D341Med (cell line): Measurements from ENCODE around the gene ADGRE1.
A peak's percentile ranks its signal among the peaks of the same experiment; 100 is the strongest.

Experiments
- DNase-seq: peaks from one replicate; pipeline ENCODE4 v3.0.0; 2012; ENCODE audit warnings: low spot score

ADGRE1 gene

DNA sequence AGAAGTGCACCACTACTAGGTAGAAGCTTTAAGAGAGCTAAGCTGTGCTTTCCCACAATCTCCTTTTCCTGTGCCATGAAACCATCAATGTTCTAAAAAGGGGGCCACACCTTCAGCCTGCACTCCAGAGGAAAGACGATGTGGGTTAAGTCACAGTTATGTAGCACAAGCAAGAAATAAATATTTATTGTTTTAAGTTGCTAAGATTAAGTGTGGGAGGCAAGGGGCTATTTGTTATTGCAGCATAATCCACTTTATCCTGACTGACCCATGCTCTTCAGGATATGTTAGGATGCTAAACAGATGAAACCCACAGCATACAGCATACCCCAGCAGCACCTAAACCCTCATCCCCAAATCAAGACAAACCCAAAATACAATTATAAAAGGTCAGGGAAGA lies 69.2 kb downstream of the ADGRE1 start:
- no peak for DNase-seq

DNA sequence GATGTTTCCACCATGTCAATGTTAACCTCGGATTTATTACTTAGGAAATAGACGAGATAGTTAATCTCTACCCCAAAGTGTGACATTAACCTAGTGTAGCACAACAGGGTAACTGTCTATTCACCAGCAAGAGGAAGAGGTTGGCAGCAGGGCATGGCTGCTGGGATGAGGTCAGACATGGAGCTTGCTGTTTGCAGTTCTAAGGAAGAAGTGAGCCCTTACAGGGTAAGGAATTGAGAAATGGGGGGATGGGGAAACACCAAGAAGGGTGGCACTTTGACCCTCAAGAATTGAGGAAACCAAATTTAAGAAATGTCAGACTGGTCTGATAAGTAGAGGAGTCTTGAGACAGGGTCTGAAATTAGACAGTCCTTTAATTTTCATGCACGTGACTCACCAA lies 71.4 kb downstream of the ADGRE1 start:
- no peak for DNase-seq

DNA sequence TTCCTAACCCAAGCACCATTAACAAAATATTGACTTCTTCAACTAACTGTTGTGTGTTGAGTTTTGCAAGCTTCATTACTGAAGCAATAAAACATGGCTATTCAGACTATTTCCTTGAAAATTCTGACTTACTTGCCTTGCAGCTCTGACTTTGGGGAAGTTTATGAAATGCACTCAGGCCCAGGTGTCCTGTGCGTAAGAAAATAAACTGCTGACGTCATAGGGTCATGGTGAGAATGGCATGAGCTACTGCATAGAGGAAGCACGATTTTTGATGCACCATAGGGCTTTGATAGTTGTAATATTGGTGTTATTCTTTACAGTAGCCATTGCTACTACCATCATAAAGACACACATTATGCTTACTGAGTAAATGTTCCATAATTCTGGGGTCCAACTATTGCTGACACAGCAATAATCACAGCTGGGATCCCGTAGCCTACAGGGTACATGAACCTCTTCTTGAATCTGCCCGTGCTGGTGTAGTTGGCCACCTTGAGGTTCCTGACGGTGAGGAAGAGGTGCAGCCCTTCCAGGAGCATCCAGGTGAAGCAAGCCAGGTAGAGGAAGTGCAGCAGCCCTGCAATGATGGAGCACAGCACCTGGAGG lies 76.0 kb downstream of the ADGRE1 start:
- no peak for DNase-seq

DNA sequence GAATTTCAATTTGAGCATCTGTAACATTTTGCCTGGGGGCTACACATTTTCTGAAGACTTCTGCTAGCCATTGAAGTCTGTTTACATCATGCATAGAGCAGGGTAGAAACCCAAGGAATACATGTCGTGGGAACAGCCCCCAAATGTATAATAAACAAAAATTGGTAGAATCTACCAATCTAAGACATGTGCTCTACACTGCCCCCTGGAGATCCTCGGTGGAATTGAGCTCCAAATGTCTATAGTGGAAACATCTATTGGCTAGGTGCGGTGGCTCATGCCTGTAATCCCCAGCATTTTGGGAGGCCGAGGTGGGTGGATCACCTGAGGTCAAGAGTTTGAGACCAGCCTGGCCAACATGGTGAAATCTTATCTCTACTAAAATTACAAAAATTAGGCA lies 76.6 kb downstream of the ADGRE1 start:
- no peak for DNase-seq

DNA sequence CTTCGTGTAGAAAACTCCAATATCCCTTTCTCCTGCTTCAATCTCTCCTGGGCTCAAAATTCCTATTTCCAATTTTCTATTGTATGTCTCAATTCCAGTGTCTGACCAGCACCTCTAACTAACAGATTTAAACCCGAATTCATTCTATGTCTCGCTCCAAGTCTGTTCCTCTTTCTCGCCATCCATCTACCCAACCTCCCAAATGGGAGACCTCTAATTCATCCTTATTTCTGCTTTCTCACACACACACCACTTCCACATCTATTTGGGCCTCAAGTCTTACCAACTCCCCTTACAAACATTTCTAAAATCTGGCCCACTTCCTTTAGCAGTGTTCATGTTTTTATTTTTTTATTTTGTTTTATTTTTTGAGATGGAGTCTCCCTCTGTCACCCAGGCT lies 80.6 kb downstream of the ADGRE1 start:
- DNase-seq, result no peak

DNA sequence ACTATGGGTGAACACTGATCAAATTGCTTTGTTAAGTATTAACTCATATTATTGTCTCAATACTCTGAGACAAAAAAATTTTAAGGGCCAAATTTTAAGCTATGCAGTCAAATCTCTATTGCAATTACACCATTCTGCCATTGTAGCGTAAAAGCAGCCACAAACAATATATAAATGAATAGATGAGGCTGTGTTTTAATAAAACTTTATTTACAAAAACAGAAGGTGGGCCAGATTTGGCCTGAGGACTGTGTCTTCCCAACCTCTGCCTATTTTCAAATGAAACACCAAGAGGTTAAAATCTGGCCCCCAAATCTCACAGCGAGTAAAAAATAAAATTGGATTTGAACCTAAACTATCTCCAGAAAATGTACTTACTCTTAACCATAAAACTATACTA lies 82.1 kb downstream of the ADGRE1 start:
- DNase-seq, result no peak

DNA sequence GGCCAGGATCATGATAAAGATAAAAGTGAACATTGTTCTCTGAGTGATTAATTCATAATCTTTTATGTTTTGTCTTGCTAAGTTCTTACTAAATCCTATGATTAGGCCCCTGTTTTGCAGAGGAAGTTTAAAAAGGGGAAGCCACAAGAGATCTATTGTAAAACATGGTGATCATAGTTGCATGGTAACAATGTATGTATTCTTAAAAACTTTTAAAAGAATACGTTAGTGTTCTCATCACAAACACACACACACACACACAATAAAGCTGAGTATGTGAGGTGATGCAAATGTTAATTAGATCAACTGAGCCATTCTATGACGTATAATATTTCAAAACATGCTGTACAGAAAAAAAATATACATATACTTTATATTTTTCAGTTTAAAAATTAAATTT lies 82.6 kb downstream of the ADGRE1 start:
- DNase-seq, result no peak

DNA sequence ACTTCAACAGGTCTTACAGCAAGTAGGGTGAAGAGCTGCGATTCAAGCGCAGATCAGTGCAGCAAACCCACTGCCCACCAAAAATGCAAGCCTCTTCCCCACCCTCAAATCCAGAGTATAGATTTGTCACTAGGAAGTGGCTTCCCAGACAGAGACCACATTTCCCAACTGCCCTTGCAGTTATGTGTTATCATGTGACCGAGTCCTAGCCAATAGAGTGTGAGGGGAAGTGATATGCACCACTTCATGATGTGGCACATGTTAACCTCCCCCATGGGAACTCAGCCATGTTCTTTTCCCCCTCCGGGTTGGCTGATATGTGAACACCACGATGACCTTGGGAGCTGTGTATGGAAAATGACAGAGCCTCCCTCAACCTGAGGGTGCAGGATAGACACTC lies 83.1 kb downstream of the ADGRE1 start:
- DNase-seq, result peak; percentile 37

DNA sequence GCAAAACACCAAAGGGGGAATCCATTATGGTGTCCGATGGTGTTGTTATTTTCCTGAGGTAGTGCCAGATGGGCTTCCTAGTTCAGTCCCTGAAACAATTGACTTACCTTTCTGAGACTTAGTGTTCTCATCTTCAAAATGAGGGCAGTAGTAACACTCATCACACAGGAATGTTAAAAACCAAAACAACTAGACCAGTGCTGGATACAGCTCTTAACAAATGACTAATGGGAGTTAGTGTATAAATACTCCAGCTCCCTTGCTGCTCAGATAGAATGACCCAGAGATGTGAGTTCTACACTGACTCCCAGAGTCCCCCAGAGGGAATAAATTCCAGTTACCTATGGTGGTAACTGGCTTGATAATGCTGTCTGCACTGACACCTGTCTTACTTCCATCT lies 84.0 kb downstream of the ADGRE1 start:
- no peak for DNase-seq

DNA sequence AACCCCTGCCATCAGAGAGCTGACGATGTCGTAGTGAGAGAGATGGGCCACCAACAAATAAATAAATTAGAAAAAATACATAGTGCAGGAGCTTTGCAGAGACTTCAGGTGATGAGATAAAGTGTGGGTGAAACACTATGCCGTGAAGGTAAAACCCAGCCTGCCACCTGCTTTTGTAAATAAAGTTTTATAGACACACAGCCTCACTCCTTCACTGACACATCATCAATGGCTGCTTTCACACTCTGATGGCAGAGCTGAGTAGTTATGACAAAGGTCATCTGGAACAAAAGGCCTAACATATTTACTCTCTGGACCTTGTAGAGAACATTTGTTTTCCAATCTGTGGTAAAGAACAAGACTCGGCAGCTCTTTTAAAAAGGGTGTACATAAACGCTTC lies 88.8 kb downstream of the ADGRE1 start:
- DNase-seq, result no peak

DNA sequence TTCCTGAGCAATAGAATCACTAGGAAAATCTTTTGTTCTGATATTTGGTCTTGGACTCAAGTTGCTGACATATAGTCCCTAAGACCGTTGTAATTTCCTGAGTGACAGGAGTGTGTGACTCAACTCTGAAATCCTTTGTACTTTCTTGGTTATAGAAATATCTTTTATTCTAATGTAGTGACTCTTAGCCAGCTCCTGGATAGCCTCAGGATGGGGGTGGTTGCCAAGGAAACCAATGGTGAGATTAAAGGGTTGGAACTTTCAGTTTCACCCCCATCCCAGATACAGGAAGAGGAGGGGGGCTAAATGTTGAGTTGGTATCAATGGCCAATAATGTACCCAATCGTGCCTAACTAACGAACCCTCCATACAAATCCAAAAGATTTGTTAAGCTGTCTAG lies 92.0 kb downstream of the ADGRE1 start:
- no peak for DNase-seq

DNA sequence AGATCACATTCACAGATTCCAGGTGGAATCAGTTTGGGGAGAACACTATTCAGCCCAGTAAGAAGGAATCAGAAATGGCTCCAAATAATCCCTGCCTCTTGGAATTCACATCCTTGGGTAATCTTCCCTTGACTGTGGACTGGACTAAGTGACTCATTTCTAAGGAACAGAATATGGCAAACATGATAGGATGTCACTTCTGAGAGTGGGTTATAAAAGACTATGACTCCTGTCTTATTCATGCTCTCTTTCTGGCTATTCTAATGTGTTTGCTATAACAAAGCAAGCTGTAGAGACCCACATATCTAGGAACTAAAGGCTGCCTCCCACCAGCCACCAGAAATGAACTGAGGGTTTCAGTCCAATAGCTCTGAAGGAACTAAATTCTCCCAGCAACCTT lies 96.1 kb downstream of the ADGRE1 start:
- no peak for DNase-seq

DNA sequence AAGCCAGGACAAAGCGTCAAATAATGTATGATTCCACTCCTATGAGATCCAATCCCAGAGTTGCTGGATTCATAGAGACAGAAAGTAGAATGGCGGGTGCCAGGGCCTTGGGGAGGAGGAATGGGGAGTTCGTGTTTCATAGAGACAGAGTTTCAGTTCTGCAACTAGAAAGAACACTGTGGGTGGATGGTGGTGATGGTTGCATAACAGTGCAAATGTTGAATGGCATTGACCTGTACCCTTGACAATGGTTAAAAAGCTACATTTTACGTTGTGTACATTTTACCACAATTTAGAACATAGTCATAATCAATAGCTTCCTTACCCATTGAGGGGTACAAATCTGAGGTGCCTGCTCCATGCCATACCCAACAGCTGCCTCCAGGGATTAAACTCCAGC lies 100.5 kb downstream of the ADGRE1 start:
- no peak for DNase-seq

DNA sequence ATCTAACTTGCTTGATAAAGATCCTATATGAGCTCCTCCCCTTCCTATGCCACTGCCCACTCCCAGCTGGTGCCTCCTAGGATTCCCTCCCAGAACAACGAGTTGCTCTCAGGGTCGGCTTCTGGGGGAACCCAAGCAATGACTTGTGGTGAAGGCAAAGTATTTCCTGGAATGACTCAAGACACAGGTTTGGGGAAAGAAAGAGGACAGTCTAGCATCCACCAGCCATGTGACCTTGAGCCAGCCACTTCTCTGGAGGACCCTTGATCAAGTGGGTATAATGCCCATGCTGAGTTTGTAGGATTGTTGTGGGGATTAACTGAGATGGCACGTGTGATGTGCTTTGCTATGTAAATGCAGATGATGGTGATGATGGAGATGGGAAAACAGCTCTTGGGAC lies 100.9 kb downstream of the ADGRE1 start:
- DNase-seq, result no peak
